NCI-H2171 (cell line): ENCODE results near the gene STK38L.
A peak's percentile ranks its signal among the peaks of the same experiment; 100 is the strongest.

Source experiments
- DNase-seq: peaks from one replicate; lab custom pipeline; 2025; lab: John Stamatoyannopoulos, UW

The STK38L gene

DNA sequence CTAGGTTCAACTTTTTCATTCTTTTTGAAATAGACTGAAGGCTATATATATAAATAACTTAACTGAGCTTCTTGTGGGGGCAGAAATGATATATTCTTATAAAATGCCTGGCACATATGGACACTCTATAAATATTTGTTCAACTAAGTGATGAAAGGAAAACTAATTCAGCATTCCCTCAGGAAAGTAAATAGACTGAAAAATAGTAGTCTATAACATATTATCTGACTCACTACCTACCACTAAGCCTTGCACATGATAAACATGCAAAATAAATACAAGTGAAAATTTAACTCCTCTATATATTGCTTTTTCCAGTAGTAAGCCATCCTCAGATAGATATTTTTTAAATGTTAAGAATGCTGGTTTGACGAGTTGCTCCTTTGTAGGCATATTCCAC is 72.9 kb downstream of the STK38L start:
- DNase-seq = no peak

DNA sequence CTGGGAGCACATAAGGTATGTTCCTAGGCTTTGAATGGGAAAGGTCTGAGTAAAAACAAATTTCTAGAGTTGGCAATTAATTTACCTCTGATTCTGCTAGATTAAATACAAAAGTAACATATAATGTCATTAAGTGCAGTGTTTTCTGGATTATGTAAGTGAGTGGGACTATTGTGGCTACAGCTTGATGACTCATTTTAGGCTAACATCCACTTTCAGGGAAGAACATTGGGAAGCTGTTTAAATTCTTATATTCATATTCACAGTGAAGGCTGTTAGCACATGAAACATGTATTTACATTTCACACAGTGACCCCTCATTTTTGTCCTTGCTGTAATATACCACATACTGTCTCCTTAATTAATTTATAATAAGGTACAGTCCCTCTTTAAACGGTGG is 75.3 kb downstream of the STK38L start:
- no peak for DNase-seq

DNA sequence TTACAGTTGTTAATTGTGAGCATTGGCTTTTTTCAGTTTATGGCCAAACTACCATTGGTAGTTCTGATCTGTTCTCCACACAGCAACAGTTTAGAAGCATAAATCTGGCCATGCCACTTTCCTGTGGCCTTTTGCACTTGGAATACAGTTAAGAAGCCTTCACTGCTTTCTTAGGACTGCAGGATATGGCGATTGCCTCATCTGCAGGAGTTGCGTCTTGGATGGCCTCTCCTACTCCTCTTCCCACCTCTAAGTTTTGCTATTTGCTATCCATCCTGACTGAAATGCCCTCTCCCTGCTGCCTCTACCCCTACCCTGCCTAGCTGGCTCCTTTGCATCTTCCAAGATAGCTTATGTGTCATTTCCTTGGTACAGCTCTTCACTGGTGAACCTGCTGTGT is 75.8 kb downstream of the STK38L start:
- no peak for DNase-seq

DNA sequence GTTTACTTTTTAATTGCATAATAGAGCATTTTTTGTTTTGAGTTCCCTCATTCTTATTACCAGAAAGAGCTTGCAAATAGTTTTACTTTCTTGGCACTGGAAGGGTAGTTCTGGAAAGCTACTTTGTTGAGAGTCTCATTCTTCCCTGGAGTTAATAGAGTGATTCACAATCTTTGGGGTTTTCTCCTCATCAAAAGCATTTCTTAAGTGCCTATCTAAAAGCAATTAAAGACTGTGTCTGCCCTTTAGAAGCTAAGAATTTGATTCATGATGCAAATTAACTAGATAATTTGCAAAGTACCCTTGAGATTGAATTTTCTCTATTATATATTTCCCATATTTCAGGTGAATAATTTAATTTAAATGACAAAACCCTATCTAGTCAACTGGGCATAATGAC is 80.4 kb downstream of the STK38L start:
- no peak for DNase-seq

DNA sequence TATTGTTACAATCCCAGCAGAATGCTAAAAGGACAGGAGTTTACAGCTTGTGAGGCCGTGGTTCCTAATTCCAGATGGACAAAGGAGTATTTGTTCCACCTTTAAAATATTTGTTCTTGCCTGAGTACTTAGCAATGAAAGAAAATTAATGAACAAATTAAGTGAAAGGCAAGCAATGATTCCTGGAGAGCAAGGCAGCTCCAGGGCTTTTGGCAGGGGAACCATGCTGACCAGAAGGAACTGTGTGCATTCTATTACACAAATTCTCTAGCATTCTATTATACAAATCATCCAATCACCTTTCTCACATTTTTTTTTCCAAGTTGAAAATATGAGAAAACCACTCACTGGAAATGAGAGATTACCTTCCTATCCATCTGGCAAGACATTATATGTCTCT is 86.8 kb downstream of the STK38L start:
- no peak for DNase-seq

DNA sequence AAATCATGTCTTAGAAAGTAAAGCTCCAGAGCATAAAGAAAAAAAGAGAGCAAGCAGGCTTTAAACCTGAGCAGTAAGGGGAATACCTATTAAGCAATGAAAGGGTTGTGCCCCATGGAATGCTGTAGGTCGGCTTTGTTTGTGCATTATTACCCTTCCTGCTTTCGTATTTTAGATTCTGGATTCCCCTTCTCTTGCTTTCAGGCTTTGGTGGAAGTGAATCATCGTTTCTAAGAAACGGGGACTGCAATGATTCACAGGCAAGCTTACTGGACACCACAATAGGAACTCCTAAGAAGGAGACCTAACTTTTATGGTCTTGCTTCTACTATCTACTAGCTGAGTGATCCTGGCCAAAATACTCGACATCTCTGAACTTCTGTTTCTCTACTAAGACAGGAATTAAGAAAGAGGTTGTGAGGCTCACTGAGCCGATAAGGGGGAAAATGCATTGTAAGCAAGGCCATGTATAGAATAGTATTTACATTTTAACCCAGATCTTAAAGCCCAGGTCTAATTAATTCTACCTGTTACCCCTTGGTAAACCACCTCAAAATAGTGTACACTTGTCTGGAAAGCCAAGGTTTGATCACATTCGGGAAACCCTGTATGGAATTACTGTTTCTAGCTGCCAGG is 87.3 kb downstream of the STK38L start:
- no peak for DNase-seq

DNA sequence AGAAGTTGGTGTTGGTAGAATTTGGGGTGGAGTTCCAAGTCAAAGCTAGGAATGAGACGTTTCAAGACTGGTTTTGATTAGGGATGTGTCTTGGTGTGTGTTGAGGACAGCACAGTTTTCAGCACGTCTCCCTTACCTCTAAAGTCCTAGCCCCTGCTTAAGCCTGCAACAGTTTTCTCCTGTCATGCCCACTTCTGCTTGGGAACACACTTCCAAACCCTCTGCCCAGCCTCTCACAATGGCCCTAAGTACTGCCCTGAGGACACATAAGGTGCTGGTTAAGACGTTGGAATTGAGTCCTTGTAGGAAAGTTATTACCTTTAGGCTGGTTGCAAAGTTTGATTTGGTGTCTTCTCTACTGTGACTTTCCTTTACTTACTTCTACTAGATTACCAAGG is 87.8 kb downstream of the STK38L start:
- no peak for DNase-seq

DNA sequence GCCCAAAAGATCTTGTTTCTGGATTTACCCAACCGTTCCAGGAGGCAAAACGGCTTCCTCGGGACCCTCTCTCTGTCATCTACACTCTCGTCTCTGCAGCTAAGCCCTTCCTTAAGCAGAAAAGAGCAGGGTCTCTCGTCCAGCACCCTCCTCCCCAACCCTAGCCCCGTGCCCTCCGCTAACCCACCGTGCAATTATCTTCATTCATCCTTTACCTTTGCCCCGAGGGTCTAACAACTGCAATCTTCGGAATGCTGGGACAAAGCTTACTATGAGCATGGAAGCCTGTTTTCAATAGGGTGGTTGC is 88.3 kb downstream of the STK38L start:
- DNase-seq = no peak

DNA sequence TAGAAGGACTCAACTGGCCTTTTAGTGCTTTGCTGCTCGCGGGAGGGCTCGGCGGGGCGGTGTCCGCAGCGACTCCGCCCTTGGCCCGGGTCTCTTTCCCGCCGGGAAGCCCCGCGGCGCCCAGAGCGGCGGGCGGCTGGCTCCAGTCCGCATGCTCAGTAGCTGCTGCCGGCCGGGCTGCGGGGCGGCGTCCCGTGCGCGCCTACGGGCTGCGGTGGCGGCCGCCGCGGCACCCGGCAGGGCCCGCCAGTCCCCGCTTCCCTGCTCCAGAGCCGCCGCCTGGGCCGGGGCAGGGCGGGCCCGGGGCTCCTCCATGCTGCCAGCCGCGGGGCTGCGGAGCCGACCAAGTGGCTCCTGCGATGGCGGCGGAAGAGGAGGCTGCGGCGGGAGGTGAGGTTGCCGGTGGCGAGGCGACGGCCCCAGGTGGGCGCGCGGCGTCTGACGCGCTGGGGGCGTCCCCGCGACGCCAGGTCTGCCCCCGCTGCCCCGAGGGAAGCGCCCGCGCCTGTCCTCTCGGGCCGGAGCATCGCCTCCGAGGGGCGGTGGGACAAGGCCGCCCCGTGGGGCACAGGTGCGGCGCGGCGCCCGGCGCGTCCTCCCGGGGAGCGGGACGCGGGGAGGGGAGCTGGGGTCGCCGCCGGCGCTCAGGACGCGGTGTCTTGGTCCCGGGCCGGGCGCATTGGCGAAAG is 88.8 kb downstream of the STK38L start, which contains the start of gene BMAL2:
TSS of gene BMAL2 (plus strand) at position 123 of the 689 bp plus-strand sequence. CDS start at position 360, 237 bp downstream.
- DNase-seq = peak; percentile 97

DNA sequence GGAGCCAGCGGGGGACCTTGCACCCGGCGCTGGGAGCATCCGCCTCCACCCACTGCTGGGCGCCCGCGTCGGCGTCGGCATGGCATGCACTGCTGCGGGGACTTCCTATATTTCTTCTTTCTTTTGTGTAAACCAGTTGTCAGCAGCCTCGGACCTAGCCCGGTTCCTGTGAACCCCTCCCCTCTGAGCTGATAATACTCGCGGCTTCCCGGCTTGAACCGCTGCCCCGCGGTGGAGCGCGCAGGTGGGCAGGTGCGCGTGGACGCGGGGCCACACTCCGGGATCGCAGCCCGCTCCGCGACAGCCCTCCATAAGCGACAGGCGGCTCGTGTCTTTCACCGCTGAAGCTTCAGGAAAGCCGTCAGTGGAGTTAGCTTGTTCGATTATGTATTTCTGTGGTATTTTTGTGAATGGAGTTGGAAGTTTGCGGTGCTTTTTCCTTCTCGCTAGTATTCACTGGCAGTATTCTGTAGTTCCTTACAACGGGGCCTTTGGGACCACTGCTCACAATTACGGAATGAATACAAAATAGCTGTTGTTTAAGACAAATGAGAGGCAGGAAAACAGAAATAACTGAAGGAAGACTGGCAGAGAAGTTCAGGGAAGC is 89.4 kb downstream of the STK38L start:
- DNase-seq = peak; percentile 95

DNA sequence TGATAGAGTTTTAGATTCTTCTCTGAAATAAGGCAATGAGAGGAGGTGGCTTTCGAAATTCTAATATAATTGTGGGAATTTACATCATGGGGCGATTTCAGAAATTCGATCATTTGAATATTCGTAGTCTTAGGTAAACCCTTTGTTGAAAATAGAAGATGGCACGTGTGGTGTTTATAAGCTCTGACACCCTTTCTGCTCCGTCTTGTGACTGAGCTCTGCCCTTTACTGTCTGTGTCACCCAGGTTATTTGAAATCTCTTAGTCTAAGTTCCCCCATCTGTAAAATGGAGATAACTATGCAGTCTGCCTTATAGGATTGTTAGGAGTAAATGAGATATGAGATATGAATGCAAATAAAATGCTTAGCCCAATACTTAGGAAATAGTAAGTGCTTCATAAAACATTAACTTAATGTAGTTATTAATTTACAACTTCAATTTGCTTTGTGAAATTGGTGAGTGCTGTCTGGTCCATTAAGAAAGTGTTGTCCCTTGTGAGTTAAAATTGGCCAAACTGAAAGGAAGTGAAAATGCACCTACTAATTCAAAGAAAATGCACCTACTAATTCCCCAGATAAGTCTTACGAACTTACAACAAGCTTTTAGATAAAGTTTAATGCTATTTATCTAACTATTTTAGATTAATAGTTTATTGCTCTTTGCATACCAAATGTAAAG is 90.1 kb downstream of the STK38L start:
- no peak for DNase-seq

DNA sequence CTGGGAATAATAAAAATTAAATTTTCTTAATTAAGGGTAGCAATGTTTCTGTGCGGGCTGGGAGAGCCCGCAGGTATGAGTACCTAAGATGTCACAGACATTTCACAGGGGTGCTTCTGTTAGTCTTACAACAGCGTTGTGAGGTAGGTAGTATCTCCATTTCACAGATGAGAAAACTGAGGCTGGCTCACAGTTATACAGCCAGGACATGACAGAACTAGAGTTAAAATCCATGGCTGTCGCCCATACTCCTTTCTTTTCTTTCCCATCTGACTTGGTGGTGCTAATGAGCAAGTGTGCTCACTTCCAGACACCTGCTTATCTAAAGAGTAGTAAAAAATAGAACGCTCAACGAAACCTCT is 90.6 kb downstream of the STK38L start:
- no peak for DNase-seq

DNA sequence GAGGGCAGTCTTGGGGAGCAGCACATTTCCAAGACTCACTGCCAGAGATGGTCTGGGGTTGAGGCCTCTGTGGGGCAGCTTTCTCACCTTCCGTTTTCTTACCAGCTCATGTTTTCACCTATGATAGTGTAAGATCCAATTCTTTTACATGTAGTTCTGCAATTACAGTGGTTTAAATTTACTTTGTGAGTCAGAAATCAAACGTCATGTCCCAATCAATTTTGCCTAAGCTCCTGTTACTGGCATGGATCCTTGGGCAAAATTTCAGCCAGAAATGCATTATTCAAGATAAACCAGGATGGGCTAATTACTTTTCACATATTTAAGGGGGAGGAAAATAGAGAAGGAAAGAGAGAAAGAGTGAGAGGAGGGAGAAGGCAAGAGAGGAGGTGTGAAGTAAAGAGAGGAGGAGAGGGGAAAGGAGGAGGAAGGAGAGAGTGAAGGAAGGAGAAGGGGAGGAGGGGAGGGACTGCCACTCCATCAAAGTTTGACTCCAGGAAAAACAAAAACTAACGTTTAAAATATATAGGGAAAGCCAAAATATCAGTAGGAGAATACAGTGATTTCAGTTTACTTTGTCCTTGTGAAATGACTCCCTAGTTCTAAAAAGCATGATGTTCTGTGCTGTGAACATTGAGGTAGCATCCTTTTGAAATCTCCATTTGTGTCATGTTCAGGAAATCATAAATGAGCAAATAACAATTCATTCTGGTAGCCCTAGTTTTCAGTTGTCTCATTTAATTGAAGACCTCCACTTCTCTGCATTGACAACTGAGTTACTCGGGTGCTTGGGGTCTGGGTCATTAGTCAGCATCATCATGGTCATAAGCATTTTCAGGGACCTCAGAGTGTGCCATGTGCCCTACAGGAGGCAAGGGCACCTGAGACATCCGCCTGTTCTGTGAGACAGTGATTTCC is 91.5 kb downstream of the STK38L start:
- no peak for DNase-seq

DNA sequence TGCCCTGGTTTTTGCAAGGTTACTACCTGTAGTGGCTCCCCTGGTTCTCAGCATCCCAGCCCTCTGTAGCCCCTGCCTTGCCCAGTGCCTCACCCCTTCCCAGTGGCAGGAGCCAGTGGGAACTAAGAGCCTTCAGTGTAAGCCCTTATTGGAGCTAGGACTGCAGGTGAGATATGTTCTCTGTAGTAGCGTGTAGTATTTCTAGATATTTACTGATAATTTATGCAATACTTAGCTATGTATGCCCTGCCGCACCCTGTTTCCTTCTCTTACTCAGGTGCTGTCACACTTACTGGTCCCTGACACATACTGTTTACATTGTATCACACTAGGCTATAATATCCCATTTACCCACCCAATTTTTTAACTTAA is 92.2 kb downstream of the STK38L start:
- no peak for DNase-seq

DNA sequence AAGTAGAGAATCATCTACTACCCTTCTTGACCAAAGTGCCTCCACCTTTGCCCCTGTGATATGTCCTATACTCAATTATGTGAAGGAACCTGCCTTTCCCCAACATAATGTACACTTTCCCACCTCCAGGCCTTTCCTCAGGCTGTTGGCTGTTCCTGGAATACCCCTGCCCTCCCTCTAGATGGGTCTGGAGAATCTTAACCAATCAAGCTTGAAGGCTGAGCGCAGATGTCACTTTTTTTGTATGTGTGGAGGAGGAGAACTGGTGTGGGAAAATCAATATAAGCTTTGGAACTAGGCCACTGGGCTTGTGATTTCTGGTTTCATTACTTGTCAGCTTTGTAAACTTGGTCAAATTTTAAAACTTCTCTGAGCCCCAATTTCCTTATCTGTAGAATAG is 93.3 kb downstream of the STK38L start:
- DNase-seq = no peak

DNA sequence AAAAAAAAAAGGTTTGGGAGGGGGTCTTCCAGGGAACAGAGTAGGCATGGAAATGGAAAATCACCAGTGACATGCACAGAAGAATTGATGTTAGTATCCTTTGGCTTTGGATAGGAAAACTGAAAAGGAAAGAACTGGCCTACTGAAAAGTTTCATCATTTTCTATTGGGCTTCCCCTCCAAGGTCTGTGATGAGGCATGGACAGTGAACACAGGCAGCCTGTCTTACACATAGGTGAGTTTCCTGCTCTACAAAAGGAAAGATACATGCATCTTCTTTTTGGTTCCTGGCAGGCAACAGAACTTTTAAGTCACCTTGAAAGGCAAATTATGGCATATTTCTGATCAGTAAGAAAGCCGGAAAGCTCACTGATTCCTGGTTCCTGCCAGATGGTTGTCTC is 94.4 kb downstream of the STK38L start:
- DNase-seq = no peak

DNA sequence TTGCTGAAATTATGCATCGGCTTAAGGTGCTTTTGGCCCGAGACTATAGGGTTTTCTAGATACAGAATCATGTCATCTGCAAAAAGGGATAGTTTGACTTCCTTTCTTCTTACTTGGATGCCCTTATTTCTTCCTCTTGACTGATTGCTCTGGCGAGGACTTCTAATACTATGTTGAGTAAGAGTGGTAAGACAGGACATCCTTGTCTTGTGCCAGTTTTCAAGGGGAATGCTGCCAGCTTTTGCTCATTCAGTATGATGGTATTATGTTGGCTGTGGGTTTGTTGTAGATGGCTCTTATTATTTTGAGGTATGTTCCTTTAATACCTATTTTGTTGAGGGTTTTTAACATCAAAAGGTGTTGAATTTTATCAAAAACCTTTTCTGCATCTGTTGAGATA is 96.9 kb downstream of the STK38L start:
- DNase-seq = no peak

DNA sequence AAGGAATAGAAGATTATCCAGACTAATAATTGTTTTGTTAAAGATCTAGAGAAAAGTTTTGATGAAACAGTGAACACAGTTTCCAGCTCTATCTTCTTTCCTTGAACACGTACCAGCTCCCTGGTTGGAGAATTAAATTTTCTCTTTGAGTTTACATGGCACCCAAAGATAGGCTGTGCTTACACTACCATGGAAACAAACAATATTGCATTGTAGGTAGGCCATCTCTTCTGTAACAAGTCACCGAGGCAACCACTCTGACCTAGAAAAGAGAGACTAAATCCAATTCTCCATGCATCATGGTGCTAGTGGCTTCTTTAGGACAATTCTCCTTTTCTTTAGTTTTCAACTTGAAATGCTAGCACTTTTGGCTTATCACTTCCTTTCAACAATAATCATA is 98.5 kb downstream of the STK38L start:
- no peak for DNase-seq

DNA sequence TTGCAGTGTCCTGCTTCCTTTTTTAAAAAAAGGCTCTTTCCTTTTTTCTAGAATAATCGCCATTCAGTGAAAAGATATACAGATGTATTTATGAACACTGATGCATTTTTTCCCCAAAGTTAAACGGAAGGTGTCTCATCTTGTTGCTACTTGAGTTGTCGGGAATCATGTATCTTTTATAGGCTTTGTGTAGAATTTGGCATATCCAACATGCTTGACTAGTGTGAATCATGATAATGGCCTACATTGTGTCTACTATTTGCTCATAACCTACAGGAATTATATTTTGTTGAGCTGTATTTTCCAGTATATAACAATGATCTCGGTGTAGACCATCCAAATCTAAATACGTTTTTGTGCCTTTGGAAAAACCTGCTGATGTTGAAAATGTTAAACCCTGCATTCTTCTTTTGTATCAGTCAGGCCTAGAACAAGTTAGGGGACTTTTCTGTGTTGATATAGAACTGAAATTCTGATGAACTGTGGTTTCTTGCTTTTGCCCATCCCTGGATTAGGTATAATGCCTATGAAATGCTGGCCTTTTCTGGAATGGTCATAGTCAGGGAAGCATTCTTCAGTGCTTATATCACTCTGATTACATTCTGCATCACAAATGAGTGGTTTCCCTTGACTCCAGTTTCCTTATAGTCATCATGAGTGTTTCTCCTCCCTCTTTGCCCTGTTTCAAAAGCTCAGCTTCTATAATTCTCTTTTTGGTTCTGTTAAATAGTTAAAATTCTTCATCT is 99.3 kb downstream of the STK38L start:
- no peak for DNase-seq

DNA sequence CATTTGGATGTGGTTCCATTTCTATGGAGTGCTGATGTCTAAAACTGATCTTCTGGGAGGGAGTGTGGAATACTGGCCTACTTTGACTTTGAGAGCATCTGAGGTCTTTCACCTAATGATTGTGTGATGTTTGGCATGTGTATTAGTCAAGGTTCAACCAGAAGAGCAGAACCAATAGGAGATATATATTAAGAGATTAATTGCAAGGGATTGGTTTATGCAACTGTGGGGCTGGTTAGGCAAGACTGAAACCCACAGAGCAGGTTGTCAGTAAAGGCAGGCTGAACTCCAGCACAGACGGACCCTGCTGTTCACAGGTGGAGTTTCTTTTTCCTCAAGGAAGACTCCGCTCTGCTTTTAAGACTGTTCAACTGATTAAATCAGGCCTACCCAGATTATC is 100.2 kb downstream of the STK38L start:
- DNase-seq = no peak

DNA sequence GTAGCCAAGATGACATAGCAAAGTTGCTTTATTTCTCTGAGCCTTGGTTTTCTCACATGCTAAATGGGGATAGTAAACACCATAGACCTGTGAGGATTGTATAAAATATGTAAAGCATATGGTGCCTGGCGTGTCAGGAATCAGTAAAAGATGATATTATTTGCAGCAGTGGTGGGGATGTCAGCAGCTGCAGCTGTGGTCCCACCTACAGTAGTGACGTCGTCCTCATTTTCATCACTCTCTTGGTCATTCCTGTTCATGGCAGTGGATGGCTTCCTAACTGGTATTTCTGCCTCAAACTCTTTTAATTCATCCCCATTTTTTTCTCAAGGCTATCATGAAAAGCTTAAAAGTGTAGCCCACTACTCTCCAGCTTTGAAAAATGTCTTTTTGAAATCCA is 100.7 kb downstream of the STK38L start:
- DNase-seq = no peak

DNA sequence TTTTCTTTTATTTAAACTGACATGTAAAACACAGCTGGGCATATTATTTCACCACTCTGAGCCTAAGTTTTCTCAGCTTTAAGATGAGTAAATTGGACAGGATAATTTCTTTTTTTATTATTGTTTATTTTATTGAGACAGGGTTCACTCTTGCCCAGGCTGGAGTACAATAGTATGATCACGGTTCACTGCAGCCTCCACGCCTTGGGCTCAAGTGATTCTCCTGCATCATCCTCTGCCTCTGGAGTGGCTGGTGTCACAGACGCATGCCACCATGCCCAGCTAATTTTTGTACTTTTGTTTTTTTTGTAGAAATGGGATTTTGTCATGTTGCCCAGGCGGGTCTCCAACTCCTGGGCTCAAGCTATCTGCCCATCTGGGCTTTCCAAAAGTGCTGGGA is 101.3 kb downstream of the STK38L start:
- DNase-seq = no peak
